Stomach smooth muscle (tissue), 2 donors: ENCODE data around the gene PGBD5.

Experiments
- H3K27ac ChIP-seq: one replicate; pipeline ENCODE4 v1.7.0; 2013; ENCODE audit warnings: mild to moderate bottlenecking, low read length, inconsistent platforms
- H3K27me3 ChIP-seq, 2 donors: one replicate each; pipeline ENCODE4 v1.7.0; 2013; ENCODE audit warnings: low read length in 2 of 2; ENCODE audit not compliant: insufficient read depth in 2 of 2, control insufficient read depth in 1 of 2
- H3K36me3 ChIP-seq, 2 donors: one replicate each; pipeline ENCODE4 v1.7.0; 2013; ENCODE audit warnings: low read length in 2 of 2; ENCODE audit not compliant: control insufficient read depth in 2 of 2, insufficient read depth in 2 of 2
- H3K4me1 ChIP-seq: one replicate; pipeline ENCODE4 v1.7.0; 2013; ENCODE audit warnings: low read length; ENCODE audit not compliant: control insufficient read depth, insufficient read depth
- H3K4me3 ChIP-seq, 2 donors: one replicate each; pipeline ENCODE4 v1.7.0; 2013; ENCODE audit warnings: low read length in 2 of 2
- H3K9ac ChIP-seq, 2 donors: one replicate each; pipeline ENCODE4 v1.7.0; 2013; ENCODE audit warnings: low read length in 2 of 2, mild to moderate bottlenecking in 1 of 2
- H3K9me3 ChIP-seq, 2 donors: one replicate each; pipeline ENCODE4 v1.7.0; 2013; ENCODE audit warnings: low read length in 2 of 2; ENCODE audit not compliant: control insufficient read depth in 2 of 2
- donor health status: healthy.
- donor health status: Pancreatic carcinoma.

PGBD5 gene

GRCh38 chr1:230288641-230289349 is 137.3 kb downstream of the PGBD5 start:
- H3K9me3 ChIP-seq: no peaks in the 10 kb centered on the region
- peaks cover 7 to 19% of the 10 kb centered on the region in 2 donors for H3K27me3 ChIP-seq
- no peak overlapping the region for H3K4me3 ChIP-seq
- no peaks in the 10 kb centered on the region for H3K36me3 ChIP-seq
- no peak overlapping the region for H3K27ac ChIP-seq
- no peak overlapping the region for H3K9ac ChIP-seq
- no peaks in the 10 kb centered on the region for H3K4me1 ChIP-seq

GRCh38 chr1:230287674-230288315 is 138.3 kb downstream of the PGBD5 start:
- no peak overlapping the region for H3K4me3 ChIP-seq
- H3K27ac ChIP-seq: no peak overlapping the region
- H3K9me3 ChIP-seq: no peaks in the 10 kb centered on the region
- H3K36me3 ChIP-seq: no peaks in the 10 kb centered on the region
- peaks cover 4 to 11% of the 10 kb centered on the region in 2 donors for H3K27me3 ChIP-seq
- no peaks in the 10 kb centered on the region for H3K4me1 ChIP-seq
- no peak overlapping the region for H3K9ac ChIP-seq

GRCh38 chr1:230286890-230287269 is 139.3 kb downstream of the PGBD5 start:
- H3K9ac ChIP-seq: no peak overlapping the region
- peaks cover 2 to 8% of the 10 kb centered on the region in 2 donors for H3K27me3 ChIP-seq
- H3K36me3 ChIP-seq: no peaks in the 10 kb centered on the region
- H3K9me3 ChIP-seq: no peaks in the 10 kb centered on the region
- no peaks in the 10 kb centered on the region for H3K4me1 ChIP-seq
- no peak overlapping the region for H3K4me3 ChIP-seq
- no peak overlapping the region for H3K27ac ChIP-seq

GRCh38 chr1:230286166-230286889 is 139.8 kb downstream of the PGBD5 start:
- H3K27me3 ChIP-seq: peaks cover 2 to 7% of the 10 kb centered on the region in 2 donors
- no peaks in the 10 kb centered on the region for H3K9me3 ChIP-seq
- H3K4me1 ChIP-seq: peaks cover 1% of the 10 kb centered on the region
- no peaks in the 10 kb centered on the region for H3K36me3 ChIP-seq
- H3K27ac ChIP-seq: no peak overlapping the region
- no peak overlapping the region for H3K4me3 ChIP-seq
- H3K9ac ChIP-seq: no peak overlapping the region

GRCh38 chr1:230285351-230285750 is 140.8 kb downstream of the PGBD5 start:
- peaks cover 2 to 7% of the 10 kb centered on the region in 2 donors for H3K27me3 ChIP-seq
- H3K27ac ChIP-seq: no peak overlapping the region
- H3K9me3 ChIP-seq: no peaks in the 10 kb centered on the region
- H3K4me3 ChIP-seq: no peak overlapping the region
- peaks cover 4 to 7% of the 10 kb centered on the region in 2 donors for H3K36me3 ChIP-seq
- H3K9ac ChIP-seq: no peak overlapping the region
- H3K4me1 ChIP-seq: peaks cover 2% of the 10 kb centered on the region

GRCh38 chr1:230284891-230285290 is 141.2 kb downstream of the PGBD5 start:
- no peak overlapping the region for H3K4me3 ChIP-seq

GRCh38 chr1:230283678-230284077 is 142.5 kb downstream of the PGBD5 start:
- peaks cover 2% of the 10 kb centered on the region for H3K4me1 ChIP-seq
- no peak overlapping the region for H3K4me3 ChIP-seq
- no peak overlapping the region for H3K27ac ChIP-seq
- H3K36me3 ChIP-seq: peaks cover 17 to 23% of the 10 kb centered on the region in 2 donors
- no peaks in the 10 kb centered on the region for H3K9me3 ChIP-seq
- H3K27me3 ChIP-seq: peaks cover under 1 to 1% of the 10 kb centered on the region in 2 donors
- no peak overlapping the region for H3K9ac ChIP-seq

More at GRCh38 chr1:230284891-230285290, 141.2 kb downstream of the PGBD5 start:
- Histone ChIP-seq H3K4me1 (peaks cover 2% of the 10 kb centered on the region), H3K27ac (no peak overlapping the region), H3K27me3 (peaks cover 2 to 7% of the 10 kb centered on the region in 2 donors), H3K36me3 (peaks cover 6 to 12% of the 10 kb centered on the region in 2 donors), H3K9ac (no peak overlapping the region), H3K9me3 (no peaks in the 10 kb centered on the region)

GRCh38 chr1:230282157-230282556 is 144.0 kb downstream of the PGBD5 start:
- no peaks in the 10 kb centered on the region for H3K27me3 ChIP-seq

GRCh38 chr1:230281556-230281955 is 144.6 kb downstream of the PGBD5 start:
- Histone ChIP-seq H3K4me3 (no peak overlapping the region), H3K27me3 (no peaks in the 10 kb centered on the region), H3K27ac (no peak overlapping the region), H3K36me3 (peaks cover 30 to 42% of the 10 kb centered on the region in 2 donors), H3K9ac (no peak overlapping the region), H3K4me1 (peaks cover 2% of the 10 kb centered on the region), H3K9me3 (no peaks in the 10 kb centered on the region)

More at GRCh38 chr1:230282157-230282556, 144.0 kb downstream of the PGBD5 start:
- Histone ChIP-seq H3K9ac (no peak overlapping the region), H3K36me3 (peaks cover 25 to 36% of the 10 kb centered on the region in 2 donors), H3K9me3 (no peaks in the 10 kb centered on the region), H3K4me1 (peaks cover 2% of the 10 kb centered on the region), H3K27ac (no peak overlapping the region), H3K4me3 (no peak overlapping the region)

GRCh38 chr1:230280906-230281413 is 145.2 kb downstream of the PGBD5 start:
- Histone ChIP-seq H3K36me3 (peaks cover 36 to 47% of the 10 kb centered on the region in 2 donors), H3K9ac (no peak overlapping the region), H3K4me1 (peaks cover 2% of the 10 kb centered on the region), H3K4me3 (no peak overlapping the region), H3K27me3 (no peaks in the 10 kb centered on the region), H3K9me3 (no peaks in the 10 kb centered on the region), H3K27ac (no peak overlapping the region)
